Measurements from ENCODE around the gene USP22. TPM values are rescaled to one million over a fixed set of nuclear protein-coding genes. Genes with fewer than 3 reads are reported as not detected.

USP22 gene
- total and polyA plus RNA-seq, 2 of the 8 experiments (the other 6 are each of a cell fraction or from before 2014, with no cell fraction given), result 221 to 316 TPM

GRCh38 chr17:20955427-20956323 is 87.1 kb downstream of the USP22 start:
- no peak overlapping the region for H3K9ac ChIP-seq (replicated peaks in 1 of 4; ENCODE audit: extremely low read depth in 1 of 4, low read depth in 3 of 4, low read length in 3 of 4)
- no peak overlapping the region for H3K4me3 ChIP-seq (ENCODE audit: extremely low read depth in 1 of 4, insufficient read depth in 2 of 4, low read depth in 3 of 4, low read length in 4 of 4)
- no peak overlapping the region for H3K4ac ChIP-seq (replicated peaks; ENCODE audit: insufficient read length, low read depth, low read length)
- H2BK20ac ChIP-seq (ENCODE audit: low read length), result no peak overlapping the region
- no peak overlapping the region for H2BK5ac ChIP-seq (ENCODE audit: low read depth, low read length)
- 84% methylated on average over 6 of the region's 6 CpGs; no CpG with 5 or more reads in 1 of the 2 experiments for WGBS, 2 experiments (ENCODE audit: extremely low coverage in 1 of 2, insufficient coverage in 1 of 2, insufficient read length in 1 of 2, insufficient replicate concordance in 2 of 2, low coverage in 1 of 2, low lambda C conversion rate in 2 of 2, missing lambda C conversion rate in 1 of 2)
- POLR2A ChIA-PET (ENCODE audit: partially characterized antibody), result interaction anchor here (0.8 to 1.1 kb wide), 2 partner anchors 12 kb away, joined by 3 read pairs; no protein-coding TSS in a partner anchor
- 0 out of 7 replicates have a peak, but pooled peaks cover 0 to under 1% (median 0%) of the 10 kb centered on the region in 4 experiments for H3K4me1 ChIP-seq (replicated peaks in 1 of 4; ENCODE audit: control insufficient read depth in 3 of 4, insufficient read depth in 4 of 4, low read length in 3 of 4)
- no peak overlapping the region for H4K8ac ChIP-seq (ENCODE audit: extremely low read depth, insufficient read depth, low read length)
- TF ChIP-seq SAP30 (IDR thresholded peaks at IDR 0.05; ENCODE audit: insufficient read depth, insufficient replicate concordance, low read length) (no peak), USF2 (IDR thresholded peaks at IDR 0.05; ENCODE audit: low read length) (no peak), ASH2L (IDR thresholded peaks at IDR 0.05; ENCODE audit: low read length) (no peak), KDM1A (IDR thresholded peaks at IDR 0.05; ENCODE audit: borderline replicate concordance, low read length) (no peak), NANOG (IDR thresholded peaks at IDR 0.05; ENCODE audit: insufficient read depth, low read depth, low read length, poor library complexity, severe bottlenecking) (no peak), SP4 (IDR thresholded peaks at IDR 0.05; ENCODE audit: low read length) (no peak), MAX (IDR thresholded peaks at IDR 0.05) (no peak), TBP (IDR thresholded peaks at IDR 0.05; ENCODE audit: low read depth, low read length) (no peak)
- no peak overlapping the region for H2BK12ac ChIP-seq (ENCODE audit: low read depth, low read length)
- H4K20me1 ChIP-seq (replicated peaks in 1 of 2; ENCODE audit: control insufficient read depth in 1 of 2, insufficient read depth in 2 of 2, low read length in 2 of 2), result peaks cover 0 to 2% of the 10 kb centered on the region in 2 experiments
- H4K5ac ChIP-seq (ENCODE audit: insufficient read length, low read depth, low read length), result no peak overlapping the region
- CTCF ChIA-PET (ENCODE audit: partially characterized antibody), result interaction anchor here (0.8 to 1.3 kb wide), 2 partner anchors 8 to 21 kb away, joined by 3 to 4 read pairs; no protein-coding TSS in a partner anchor
- H3K9me3 ChIP-seq (ENCODE audit: insufficient read depth in 2 of 2, low read depth in 1 of 2, low read length in 1 of 2), result no peaks in the 10 kb centered on the region
- H3K18ac ChIP-seq (ENCODE audit: extremely low read depth, low read length), result no peak overlapping the region
- H3K4me2 ChIP-seq (ENCODE audit: insufficient read depth in 1 of 2, low read depth in 2 of 2, low read length in 2 of 2), result no peak overlapping the region
- H3K27ac ChIP-seq (ENCODE audit: low read depth, low read length), result no peak overlapping the region
- no peak overlapping the region for H2BK15ac ChIP-seq (ENCODE audit: low read length)
- no peak overlapping the region for H3K14ac ChIP-seq (ENCODE audit: insufficient read length)
- H3K56ac ChIP-seq (replicated peaks; ENCODE audit: insufficient read length, low read depth, low read length), result no peak overlapping the region
- H3K79me2 ChIP-seq (ENCODE audit: control insufficient read depth in 1 of 2, insufficient read depth in 2 of 2, low read length in 2 of 2), result no peaks in the 10 kb centered on the region
- no peaks in the 10 kb centered on the region for H3K79me1 ChIP-seq (ENCODE audit: low read depth, low read length)
- H3K23ac ChIP-seq (ENCODE audit: insufficient read length), result no peak overlapping the region
- H3K36me3 ChIP-seq (ENCODE audit: control insufficient read depth in 2 of 4, insufficient read depth in 4 of 4, low read length in 3 of 4), result peaks cover 0 to 11% (median 3%) of the 10 kb centered on the region in 4 experiments; a peak in 4 of 8 replicates
- no peak for DNase-seq (ENCODE audit: low read depth in 1 of 2, low spot score in 2 of 2)
- H2AK5ac ChIP-seq (ENCODE audit: low read depth, low read length), result no peak overlapping the region
- H4K91ac ChIP-seq (replicated peaks; ENCODE audit: insufficient read length, low read length), result no peak overlapping the region
- no peaks in the 10 kb centered on the region for H3K23me2 ChIP-seq (ENCODE audit: low read depth, low read length)
- H3K27me3 ChIP-seq (replicated peaks in 1 of 4; ENCODE audit: control insufficient read depth in 3 of 4, extremely low read depth in 1 of 4, insufficient read depth in 3 of 4, low read length in 3 of 4), result no peaks in the 10 kb centered on the region
- H2BK120ac ChIP-seq (replicated peaks; ENCODE audit: low read depth, low read length), result no peak overlapping the region
- FAIRE-seq, result peak; percentile 48
- no peak overlapping the region for H2AFZ ChIP-seq (ENCODE audit: low read length)

Data from H1 (cell line).